ENCODE results near the gene ITPKB.

Gene ITPKB

DNA sequence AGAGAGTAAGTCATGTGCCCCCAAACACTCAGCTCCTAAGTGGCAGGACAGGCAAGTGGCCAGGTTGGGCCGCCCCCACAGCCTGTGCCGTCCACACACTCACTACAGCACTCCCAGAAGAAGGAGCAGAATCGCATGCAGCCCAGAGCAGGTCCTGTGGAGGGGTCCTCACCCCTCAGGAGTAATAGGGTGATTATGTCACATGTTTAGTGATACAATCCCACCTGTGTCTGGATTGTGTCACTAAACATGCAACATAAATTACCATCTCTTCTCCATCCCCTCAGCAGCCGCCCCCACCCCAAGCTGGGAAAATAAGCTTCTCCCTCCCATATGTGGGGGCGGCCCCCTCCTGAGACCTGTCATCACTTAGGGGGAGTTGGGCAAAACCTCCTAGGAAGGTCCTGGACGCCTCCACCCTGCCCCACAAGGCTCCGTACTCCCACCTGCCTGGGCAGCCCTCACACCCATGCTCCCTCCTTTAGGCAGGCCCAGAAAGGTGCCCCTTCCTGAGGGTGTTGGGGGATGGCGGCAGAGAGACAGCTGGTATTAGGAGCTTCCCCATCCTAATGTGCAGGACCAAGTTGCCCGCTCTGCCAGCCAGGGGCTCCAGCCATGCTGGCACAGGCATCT is 133.6 kb downstream of the ITPKB start:
- Histone ChIP-seq H2BK15ac (replicated peaks; ENCODE audit: low read depth) (no peak overlapping the region), H4K8ac (ENCODE audit: low read depth, low read length) (no peak overlapping the region), H3K27ac (ENCODE audit: low read depth, low read length) (no peak overlapping the region), H3K4ac (ENCODE audit: low read depth, low read length) (no peak overlapping the region), H3K79me1 (ENCODE audit: low read length) (no peaks in the 10 kb centered on the region), H2AK5ac (ENCODE audit: low read length) (no peak overlapping the region), H3K9ac (ENCODE audit: low read length) (no peak overlapping the region), H2BK5ac (ENCODE audit: low read length) (no peak overlapping the region), H4K5ac (ENCODE audit: low read length) (no peak overlapping the region), H3K23ac (ENCODE audit: low read length) (no peak overlapping the region), H3K4me3 (ENCODE audit: low read length) (no peak overlapping the region), H3K36me3 (ENCODE audit: control insufficient read depth, insufficient read depth, low read length) (no peaks in the 10 kb centered on the region), H2BK120ac (ENCODE audit: low read depth, low read length) (no peak overlapping the region), H3K56ac (ENCODE audit: low read length) (peak overlapping the region; percentile 53), H3K79me2 (ENCODE audit: control insufficient read depth, insufficient read depth, low read length) (no peaks in the 10 kb centered on the region), H3K4me2 (ENCODE audit: low read length) (no peak overlapping the region), H3K27me3 (ENCODE audit: insufficient read depth, low read length, poor library complexity) (no peaks in the 10 kb centered on the region), H3K18ac (ENCODE audit: low read length) (no peak overlapping the region), H3K4me1 (ENCODE audit: control insufficient read depth, low read depth, low read length) (peaks cover 9% of the 10 kb centered on the region)
- DNase-seq: no peak
- no CpG with 5 or more reads among the region's 9 CpGs for WGBS (ENCODE audit: extremely low coverage, insufficient coverage, low lambda C conversion rate)

DNA sequence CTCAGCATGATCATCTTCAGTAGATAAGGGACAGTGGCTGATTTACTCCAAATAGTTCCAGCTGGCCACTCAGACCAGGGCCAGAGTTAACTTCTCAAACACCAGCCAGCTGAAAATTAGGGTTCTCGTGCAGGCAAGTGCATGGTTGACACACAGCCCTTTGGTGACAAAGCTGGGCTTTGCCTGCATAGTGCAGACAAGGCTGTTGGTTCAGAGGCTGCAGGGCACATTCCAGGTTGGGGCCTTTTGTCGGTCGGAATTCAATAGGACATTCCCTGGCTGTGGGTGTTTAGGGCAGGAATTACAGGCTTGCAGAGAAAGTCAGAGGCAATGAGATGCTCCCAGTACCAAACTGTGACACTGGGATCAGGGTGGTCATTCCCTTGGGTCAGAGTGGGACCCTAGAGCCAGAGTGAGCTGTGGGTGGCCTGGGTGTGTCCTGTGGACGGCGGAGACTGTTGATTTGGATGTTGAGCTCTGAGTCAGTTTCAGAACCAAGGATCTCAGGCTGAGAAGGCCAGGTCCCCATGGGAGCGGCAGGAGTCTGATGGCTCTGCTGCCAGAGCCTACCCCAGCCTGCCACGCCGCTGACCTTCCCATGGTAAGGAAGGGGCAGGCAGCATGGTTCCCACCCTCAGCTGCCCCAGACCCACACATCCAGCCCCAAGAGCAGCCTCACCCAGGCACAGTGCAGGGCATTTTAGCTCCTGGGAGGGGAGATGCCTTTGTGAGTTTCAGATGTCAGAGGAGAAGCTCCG is 134.3 kb downstream of the ITPKB start:
- peaks cover 9% of the 10 kb centered on the region for H3K4me1 ChIP-seq (ENCODE audit: control insufficient read depth, low read depth, low read length)
- H2BK5ac ChIP-seq (ENCODE audit: low read length): no peak overlapping the region
- no peak overlapping the region for H3K27ac ChIP-seq (ENCODE audit: low read depth, low read length)
- no peaks in the 10 kb centered on the region for H3K27me3 ChIP-seq (ENCODE audit: insufficient read depth, low read length, poor library complexity)
- H4K5ac ChIP-seq (ENCODE audit: low read length): no peak overlapping the region
- no peaks in the 10 kb centered on the region for H3K79me1 ChIP-seq (ENCODE audit: low read length)
- no peak overlapping the region for H3K23ac ChIP-seq (ENCODE audit: low read length)
- peak overlapping the region; percentile 2 for H3K18ac ChIP-seq (ENCODE audit: low read length)
- H3K9ac ChIP-seq (ENCODE audit: low read length): no peak overlapping the region
- H4K8ac ChIP-seq (ENCODE audit: low read depth, low read length): no peak overlapping the region
- no peak overlapping the region for H3K4me3 ChIP-seq (ENCODE audit: low read length)
- no peak overlapping the region for H3K4ac ChIP-seq (ENCODE audit: low read depth, low read length)
- no peaks in the 10 kb centered on the region for H3K79me2 ChIP-seq (ENCODE audit: control insufficient read depth, insufficient read depth, low read length)
- WGBS (ENCODE audit: extremely low coverage, insufficient coverage, low lambda C conversion rate): no CpG with 5 or more reads among the region's 9 CpGs
- no peak overlapping the region for H2BK15ac ChIP-seq (replicated peaks; ENCODE audit: low read depth)
- no peak overlapping the region for H2BK120ac ChIP-seq (ENCODE audit: low read depth, low read length)
- H3K36me3 ChIP-seq (ENCODE audit: control insufficient read depth, insufficient read depth, low read length): no peaks in the 10 kb centered on the region
- no peak overlapping the region for H3K4me2 ChIP-seq (ENCODE audit: low read length)
- H2AK5ac ChIP-seq (ENCODE audit: low read length): no peak overlapping the region
- H3K56ac ChIP-seq (ENCODE audit: low read length): peak overlapping the region; percentile 53
- peak; percentile 92 for DNase-seq

GRCh38 chr1:226603858-226604559 is 135.1 kb downstream of the ITPKB start:
- no peak overlapping the region for H2BK15ac ChIP-seq (replicated peaks; ENCODE audit: low read depth)
- no peaks in the 10 kb centered on the region for H3K79me2 ChIP-seq (ENCODE audit: control insufficient read depth, insufficient read depth, low read length)
- no peak overlapping the region for H3K27ac ChIP-seq (ENCODE audit: low read depth, low read length)
- peaks cover 9% of the 10 kb centered on the region for H3K4me1 ChIP-seq (ENCODE audit: control insufficient read depth, low read depth, low read length)
- no peak for DNase-seq
- no peak overlapping the region for H2BK5ac ChIP-seq (ENCODE audit: low read length)
- H3K4ac ChIP-seq (ENCODE audit: low read depth, low read length): no peak overlapping the region
- no peak overlapping the region for H3K4me3 ChIP-seq (ENCODE audit: low read length)
- H3K27me3 ChIP-seq (ENCODE audit: insufficient read depth, low read length, poor library complexity): no peaks in the 10 kb centered on the region
- H2AK5ac ChIP-seq (ENCODE audit: low read length): no peak overlapping the region
- H4K8ac ChIP-seq (ENCODE audit: low read depth, low read length): no peak overlapping the region
- no peaks in the 10 kb centered on the region for H3K79me1 ChIP-seq (ENCODE audit: low read length)
- no peak overlapping the region for H3K56ac ChIP-seq (ENCODE audit: low read length)
- no peak overlapping the region for H2BK120ac ChIP-seq (ENCODE audit: low read depth, low read length)
- no peak overlapping the region for H3K18ac ChIP-seq (ENCODE audit: low read length)
- no CpG with 5 or more reads among the region's 19 CpGs for WGBS (ENCODE audit: extremely low coverage, insufficient coverage, low lambda C conversion rate)
- no peak overlapping the region for H3K4me2 ChIP-seq (ENCODE audit: low read length)
- H3K9ac ChIP-seq (ENCODE audit: low read length): no peak overlapping the region
- no peak overlapping the region for H3K23ac ChIP-seq (ENCODE audit: low read length)
- no peak overlapping the region for H4K5ac ChIP-seq (ENCODE audit: low read length)
- no peaks in the 10 kb centered on the region for H3K36me3 ChIP-seq (ENCODE audit: control insufficient read depth, insufficient read depth, low read length)

- Histone ChIP-seq H2BK120ac (ENCODE audit: low read depth, low read length) (no peak overlapping the region), H3K56ac (ENCODE audit: low read length) (no peak overlapping the region), H2BK5ac (ENCODE audit: low read length) (no peak overlapping the region), H3K79me2 (ENCODE audit: control insufficient read depth, insufficient read depth, low read length) (no peaks in the 10 kb centered on the region), H3K4me2 (ENCODE audit: low read length) (no peak overlapping the region), H3K23ac (ENCODE audit: low read length) (no peak overlapping the region), H4K8ac (ENCODE audit: low read depth, low read length) (no peak overlapping the region), H3K27ac (ENCODE audit: low read depth, low read length) (no peak overlapping the region), H3K27me3 (ENCODE audit: insufficient read depth, low read length, poor library complexity) (no peaks in the 10 kb centered on the region), H3K36me3 (ENCODE audit: control insufficient read depth, insufficient read depth, low read length) (no peaks in the 10 kb centered on the region), H2AK5ac (ENCODE audit: low read length) (no peak overlapping the region), H3K4me1 (ENCODE audit: control insufficient read depth, low read depth, low read length) (peaks cover 5% of the 10 kb centered on the region), H3K79me1 (ENCODE audit: low read length) (no peaks in the 10 kb centered on the region), H3K9ac (ENCODE audit: low read length) (no peak overlapping the region), H3K4ac (ENCODE audit: low read depth, low read length) (no peak overlapping the region), H3K18ac (ENCODE audit: low read length) (no peak overlapping the region), H4K5ac (ENCODE audit: low read length) (no peak overlapping the region), H3K4me3 (ENCODE audit: low read length) (no peak overlapping the region), H2BK15ac (replicated peaks; ENCODE audit: low read depth) (no peak overlapping the region)
- DNase-seq: no peak
- no CpG with 5 or more reads among the region's 8 CpGs for WGBS (ENCODE audit: extremely low coverage, insufficient coverage, low lambda C conversion rate)
Observed at GRCh38 chr1:226603022-226603857, 135.8 kb downstream of the ITPKB start.

GRCh38 chr1:226602186-226603021 is 136.7 kb downstream of the ITPKB start:
- no CpG with 5 or more reads among the region's 24 CpGs for WGBS (ENCODE audit: extremely low coverage, insufficient coverage, low lambda C conversion rate)
- Histone ChIP-seq H3K9ac (ENCODE audit: low read length) (no peak overlapping the region), H3K56ac (ENCODE audit: low read length) (no peak overlapping the region), H2BK5ac (ENCODE audit: low read length) (no peak overlapping the region), H3K4ac (ENCODE audit: low read depth, low read length) (no peak overlapping the region), H3K4me3 (ENCODE audit: low read length) (no peak overlapping the region), H3K79me1 (ENCODE audit: low read length) (no peaks in the 10 kb centered on the region), H4K5ac (ENCODE audit: low read length) (no peak overlapping the region), H3K23ac (ENCODE audit: low read length) (no peak overlapping the region), H2BK15ac (replicated peaks; ENCODE audit: low read depth) (no peak overlapping the region), H3K27me3 (ENCODE audit: insufficient read depth, low read length, poor library complexity) (no peaks in the 10 kb centered on the region), H3K4me2 (ENCODE audit: low read length) (no peak overlapping the region), H3K4me1 (ENCODE audit: control insufficient read depth, low read depth, low read length) (peaks cover 5% of the 10 kb centered on the region), H4K8ac (ENCODE audit: low read depth, low read length) (no peak overlapping the region), H3K36me3 (ENCODE audit: control insufficient read depth, insufficient read depth, low read length) (no peaks in the 10 kb centered on the region), H2BK120ac (ENCODE audit: low read depth, low read length) (no peak overlapping the region), H3K18ac (ENCODE audit: low read length) (no peak overlapping the region), H2AK5ac (ENCODE audit: low read length) (no peak overlapping the region), H3K79me2 (ENCODE audit: control insufficient read depth, insufficient read depth, low read length) (no peaks in the 10 kb centered on the region), H3K27ac (ENCODE audit: low read depth, low read length) (no peak overlapping the region)
- DNase-seq: no peak

All from mesendoderm (in vitro differentiated cells).